ENCODE results near the gene KLF16.
A peak's percentile ranks its signal among the peaks of the same experiment; 100 is the strongest.

KLF16 gene

GRCh38 chr19:1855040-1855827 lies 8.1 kb downstream of the KLF16 start:
- peak; percentile 97 for DNase-seq (ENCODE audit: low spot score)

DNA sequence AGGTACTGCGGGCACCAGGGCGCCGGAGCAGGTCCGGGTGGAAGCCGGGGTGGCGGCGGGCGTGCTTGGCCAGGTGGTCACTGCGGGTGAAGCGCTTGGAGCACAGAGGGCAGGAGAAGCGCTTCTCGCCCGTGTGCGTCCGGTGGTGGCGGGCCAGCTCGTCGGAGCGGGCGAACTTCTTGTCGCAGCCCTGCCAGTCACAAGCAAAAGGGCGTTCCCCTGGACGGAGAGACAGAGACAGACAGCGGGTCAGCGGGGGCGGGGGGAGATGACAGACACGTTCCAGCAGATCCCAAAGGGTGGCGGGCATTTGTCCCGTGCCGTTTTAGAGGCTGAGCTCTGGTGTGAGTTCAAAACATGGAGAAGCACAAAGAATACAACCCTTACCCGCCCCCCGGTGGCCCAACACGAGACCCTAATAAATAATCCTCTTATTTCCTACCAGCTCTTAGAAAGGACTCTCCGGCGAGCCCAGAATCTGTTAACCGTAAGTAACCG lies 8.8 kb downstream of the KLF16 start:
- DNase-seq (ENCODE audit: low spot score), result no peak

- DNase-seq (ENCODE audit: low spot score), result no peak
These were observed 9.3 kb downstream of the KLF16 start for GRCh38 chr19:1854039-1854541.

DNA sequence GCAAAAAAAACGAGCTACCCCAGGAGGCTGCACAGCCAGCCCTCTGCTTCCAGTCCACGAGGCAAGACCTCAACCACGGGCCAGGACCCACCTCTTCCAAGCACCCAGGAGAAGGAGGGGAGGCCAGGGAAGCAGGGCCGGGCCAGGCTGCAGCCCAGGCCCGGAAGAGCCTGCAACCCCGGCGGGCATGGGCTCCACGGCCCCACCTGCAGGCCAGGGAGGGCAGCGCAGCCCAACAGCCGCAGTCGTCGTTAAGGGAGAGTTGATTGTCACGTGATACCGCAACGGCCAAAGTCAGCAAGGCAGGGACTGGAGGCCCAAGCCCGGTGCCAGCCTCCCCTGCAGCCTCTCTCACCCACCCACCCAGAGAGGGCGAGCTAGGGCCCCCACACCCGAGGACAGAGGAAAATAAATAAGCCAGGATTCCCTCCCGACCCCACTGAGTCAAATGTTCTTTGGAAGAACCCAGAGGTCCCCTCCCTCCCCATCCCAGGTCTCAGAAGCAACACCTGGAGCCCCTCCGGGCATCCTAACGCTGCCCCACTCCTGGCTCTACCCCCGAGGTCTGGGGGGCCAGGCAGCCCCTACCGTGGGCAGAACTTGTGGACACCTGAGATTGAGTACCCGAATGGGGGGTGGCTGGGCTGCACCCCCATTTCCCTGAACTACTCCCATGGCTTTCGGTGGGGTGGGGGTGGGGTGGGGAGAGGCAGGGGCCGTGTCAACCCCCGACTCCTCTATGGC lies 9.9 kb downstream of the KLF16 start:
- peak; percentile 91 for DNase-seq (ENCODE audit: low spot score)

DNA sequence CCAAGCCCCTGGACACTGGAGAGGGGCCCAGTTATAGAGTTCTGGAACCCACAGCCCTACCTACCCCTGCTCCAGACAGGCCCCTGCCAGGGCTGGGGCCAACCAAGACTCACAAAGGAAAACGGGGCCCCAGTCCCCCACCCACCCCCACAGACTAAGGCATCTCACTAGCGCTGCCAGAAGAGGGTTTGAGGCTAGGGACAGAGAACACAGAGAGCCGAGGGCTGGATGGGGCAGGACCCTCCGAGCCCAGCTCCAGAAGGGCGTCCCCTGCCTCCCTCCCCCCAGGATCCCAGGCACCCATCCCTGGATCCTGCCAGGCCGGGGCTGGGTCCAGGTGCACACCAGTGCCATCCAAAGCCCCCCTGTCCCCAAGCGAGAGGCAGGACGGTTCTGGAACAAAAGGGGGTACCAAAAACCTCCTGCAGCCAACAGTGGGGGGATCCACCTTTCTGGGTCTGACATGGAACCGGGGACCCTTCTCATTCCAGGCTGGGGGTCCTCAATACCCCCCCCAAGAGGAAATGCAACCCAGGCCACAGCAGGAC lies 10.7 kb downstream of the KLF16 start:
- DNase-seq (ENCODE audit: low spot score), result no peak

- no peak for DNase-seq (ENCODE audit: low spot score)
These were observed 11.5 kb downstream of the KLF16 start for GRCh38 chr19:1851654-1852580.

DNA sequence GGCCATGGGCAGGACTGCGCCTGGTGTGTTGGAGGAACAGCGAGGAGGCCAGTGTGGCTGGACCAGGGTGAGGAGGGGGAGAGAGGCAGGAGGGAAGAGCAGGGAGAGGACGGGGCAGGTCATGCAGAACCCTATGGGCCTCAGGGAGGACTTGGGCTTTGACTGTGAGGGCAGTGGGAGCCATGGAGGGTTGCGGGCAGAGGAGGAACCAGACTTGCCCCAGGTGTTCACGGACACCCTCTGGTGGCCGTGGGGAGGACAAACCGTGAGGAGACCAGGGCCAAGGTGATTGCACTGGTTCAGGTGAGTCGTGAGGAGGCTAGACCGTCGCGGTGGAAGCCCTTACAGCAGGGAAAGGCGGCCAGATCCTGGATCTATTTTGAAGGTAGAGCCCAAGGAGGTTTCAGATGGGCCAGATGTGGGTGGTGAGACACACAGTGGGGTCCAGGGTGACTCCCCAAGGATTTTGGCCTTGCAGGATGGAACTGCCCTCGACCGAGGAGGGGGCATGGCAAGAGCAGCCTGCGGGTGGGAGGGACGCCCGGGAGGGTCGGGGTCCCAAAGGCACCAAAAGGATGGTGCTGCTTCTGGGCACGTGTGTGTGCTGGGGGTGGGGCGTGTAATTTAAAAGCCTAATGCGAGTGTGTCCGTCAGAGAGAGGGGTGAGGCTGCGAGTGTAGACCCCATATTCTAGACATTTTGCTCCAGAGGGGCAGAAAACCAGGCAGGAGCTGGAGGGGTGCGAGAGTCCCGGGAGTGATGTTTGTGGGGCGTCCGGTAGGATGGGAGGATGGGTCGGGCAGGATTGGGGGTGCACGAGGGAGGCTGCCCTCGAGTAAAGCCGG lies 12.3 kb downstream of the KLF16 start:
- no peak for DNase-seq (ENCODE audit: low spot score)

DNA sequence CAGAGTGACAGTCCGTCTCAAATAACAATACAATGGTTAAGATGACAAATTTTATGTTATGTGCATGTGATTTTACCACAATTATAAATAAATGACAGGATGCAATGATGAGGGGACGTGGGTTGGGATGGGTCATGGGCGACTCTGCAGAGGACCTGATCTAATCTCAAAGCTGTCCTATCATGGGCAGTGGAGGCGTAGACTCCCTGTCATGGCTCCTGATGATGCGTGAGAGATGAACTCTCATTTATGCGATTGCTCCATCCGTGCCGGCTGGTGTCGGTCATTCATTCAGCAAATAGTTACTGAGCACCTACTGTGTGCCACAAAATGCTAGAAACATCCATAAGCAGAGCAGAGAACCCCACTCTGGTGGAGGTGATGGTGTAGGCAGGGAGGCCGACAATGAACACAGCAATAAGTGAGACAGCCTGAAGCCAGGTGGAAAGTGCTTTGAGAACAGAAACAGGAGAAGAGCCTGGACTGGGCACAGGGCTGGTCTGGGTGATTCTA lies 13.4 kb downstream of the KLF16 start:
- DNase-seq (ENCODE audit: low spot score), result no peak

- no peak for DNase-seq (ENCODE audit: low spot score)
These were observed 14.3 kb downstream of the KLF16 start for GRCh38 chr19:1849132-1849474.

DNA sequence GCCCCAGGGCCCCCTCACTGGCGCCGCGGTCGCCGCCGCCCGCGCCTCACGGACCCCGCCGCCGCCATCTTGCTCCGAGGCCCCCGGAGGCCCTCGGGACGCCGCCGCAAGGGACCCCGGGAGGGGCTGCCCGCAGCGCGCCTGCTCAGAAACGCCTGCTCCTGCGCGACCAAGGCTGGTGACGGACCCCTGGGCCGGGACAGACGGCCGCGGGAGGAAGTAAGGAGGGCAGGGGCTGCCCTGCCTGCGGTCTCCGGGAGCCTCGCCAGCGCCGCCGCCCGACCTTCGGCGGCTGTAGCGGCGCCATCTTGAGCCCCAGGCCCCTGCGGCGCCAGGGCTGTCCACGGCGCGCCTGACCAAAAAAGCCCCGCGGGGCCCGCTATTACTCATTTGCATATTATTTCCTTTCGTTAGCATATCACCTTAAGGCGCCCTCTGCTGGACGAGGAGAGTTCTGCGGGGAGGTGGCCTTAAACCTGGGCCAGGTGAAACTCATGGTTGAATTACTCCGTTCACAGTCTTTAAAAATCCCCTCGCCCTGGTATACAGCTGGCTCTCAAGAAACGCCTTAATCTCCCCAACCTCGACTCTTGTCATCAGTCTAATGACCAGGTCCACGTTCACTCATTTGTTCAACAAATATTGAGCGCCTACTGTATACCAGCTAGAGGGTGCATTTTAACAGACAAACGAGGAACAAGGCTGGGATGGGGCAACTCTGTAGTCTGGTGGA lies 14.8 kb downstream of the KLF16 start, which contains the start of gene REXO1:
TSS of gene REXO1 (minus strand) at position 85 of the 733 bp plus-strand sequence. CDS start 125 bp downstream, outside the sequence.
- peak; percentile 94 for DNase-seq (ENCODE audit: low spot score)

DNA sequence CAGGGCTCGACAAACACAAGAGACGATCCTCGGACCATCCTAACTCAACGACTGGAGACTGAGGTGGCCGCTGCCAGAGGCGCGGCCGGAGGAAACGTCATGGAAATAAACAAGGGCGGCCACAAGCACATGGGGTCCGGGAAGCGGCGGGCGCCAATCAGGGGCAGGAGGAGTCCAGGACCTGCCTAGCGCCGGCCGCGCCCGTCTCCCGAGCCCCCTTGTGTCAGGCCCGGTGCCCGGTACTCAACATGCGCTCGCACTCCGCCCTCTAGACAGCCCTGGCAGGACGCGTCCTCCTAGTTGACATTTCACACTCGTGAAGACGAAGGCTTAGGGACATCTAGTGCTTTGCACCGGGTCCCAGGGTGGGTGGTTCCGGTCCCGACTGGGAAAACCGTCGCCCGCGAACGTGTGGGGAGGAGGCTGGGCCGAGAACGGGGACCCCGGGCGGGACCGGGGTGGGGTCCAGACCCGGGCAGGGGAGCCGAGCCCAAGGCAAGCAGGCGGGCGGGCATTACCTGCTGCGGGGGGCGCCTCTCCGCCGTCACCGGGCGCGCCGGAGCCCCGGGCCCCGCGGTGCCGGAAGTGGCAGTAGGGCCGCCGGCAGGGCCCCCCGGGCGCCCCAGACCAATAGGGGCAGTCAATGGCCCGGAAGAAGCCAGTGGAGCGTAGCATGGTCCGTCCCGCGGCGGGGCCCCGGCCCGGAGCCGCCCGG lies 15.5 kb downstream of the KLF16 start:
- peak; percentile 57 for DNase-seq (ENCODE audit: low spot score)

GRCh38 chr19:1847348-1847683 lies 16.1 kb downstream of the KLF16 start:
- no peak for DNase-seq (ENCODE audit: low spot score)

DNA sequence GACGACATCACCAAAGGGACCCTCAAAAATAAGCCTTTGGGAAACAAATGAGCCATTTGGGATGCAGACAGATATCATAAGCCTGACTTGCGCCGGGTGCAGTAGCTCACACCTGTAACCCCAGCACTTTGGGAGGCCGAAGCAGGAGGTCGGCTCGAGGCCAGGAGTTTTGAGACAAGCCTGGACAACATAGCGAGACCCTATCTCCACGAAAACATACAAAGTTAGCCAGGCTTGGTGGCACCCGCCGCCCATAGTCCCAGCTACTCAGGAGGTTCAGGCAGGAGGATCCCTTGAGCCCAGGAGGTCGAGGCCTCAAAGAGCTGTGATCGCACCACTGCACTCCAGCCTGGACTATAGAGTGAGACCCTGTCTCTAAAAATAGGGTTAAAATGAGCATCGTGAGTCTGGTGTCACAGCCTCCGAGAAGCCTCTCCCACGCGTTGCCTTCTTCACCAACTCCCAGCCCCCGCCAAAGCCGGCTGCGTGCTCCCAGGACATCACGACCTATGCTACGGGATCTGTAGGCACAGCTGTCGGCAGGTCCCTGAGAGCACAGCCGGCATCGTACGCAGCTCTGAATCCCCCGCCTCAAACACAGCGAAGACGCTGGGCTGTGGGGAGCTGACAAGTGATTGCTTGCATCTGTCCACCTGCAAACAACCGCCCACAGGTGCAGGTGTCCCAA lies 16.7 kb downstream of the KLF16 start:
- no peak for DNase-seq (ENCODE audit: low spot score)

- DNase-seq (ENCODE audit: low spot score), result no peak
These were observed 17.7 kb downstream of the KLF16 start for GRCh38 chr19:1845642-1846041.

DNA sequence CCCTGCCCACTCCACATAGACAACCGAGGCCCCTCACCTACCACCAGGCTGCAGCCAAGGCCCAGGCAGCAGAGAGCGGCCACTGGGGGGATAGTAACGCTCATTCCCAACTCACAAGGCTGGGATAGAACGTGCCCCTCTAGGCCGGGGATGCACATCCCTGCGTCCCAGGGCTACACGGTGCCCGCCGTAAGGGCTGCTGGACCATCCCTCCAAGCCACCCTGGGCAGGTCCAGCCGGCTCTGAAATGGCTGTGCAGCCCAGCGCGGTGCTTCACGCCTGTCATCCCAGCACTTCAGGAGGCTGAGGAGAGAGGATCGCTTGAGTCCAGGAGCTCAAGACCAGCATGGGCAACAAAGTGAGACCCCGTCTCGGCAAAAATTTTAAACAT lies 18.3 kb downstream of the KLF16 start:
- DNase-seq (ENCODE audit: low spot score), result no peak

DNA sequence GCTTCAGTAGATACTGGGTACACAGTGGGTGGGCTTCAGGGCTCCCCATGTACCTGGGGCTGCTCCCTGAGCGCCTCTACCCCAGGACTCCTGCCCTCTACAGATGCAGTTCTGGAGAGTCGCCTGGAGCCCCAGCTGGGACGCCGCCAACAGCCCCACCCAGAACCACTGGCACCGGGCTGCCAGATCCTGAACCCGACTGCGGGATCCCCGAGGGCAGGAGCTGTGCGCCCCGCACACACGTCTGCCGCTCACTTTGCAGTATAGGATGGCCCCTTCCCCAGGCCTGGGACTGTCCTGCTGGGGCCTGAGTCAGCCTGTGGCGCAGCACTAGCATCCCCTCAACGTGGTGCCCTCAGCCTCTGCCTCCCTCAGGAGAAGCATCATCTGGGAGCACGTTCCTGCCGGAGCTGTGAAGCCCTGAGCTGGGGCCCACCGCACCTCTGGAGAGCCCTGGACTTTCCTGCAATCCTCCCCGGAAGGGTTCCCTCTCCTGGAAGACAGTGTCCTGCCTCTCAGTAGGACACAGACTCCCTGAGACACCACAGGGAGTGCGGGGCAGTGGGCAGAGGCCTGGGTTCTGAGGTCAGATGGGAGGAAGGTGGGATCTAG lies 18.8 kb downstream of the KLF16 start:
- no peak for DNase-seq (ENCODE audit: low spot score)

DNA sequence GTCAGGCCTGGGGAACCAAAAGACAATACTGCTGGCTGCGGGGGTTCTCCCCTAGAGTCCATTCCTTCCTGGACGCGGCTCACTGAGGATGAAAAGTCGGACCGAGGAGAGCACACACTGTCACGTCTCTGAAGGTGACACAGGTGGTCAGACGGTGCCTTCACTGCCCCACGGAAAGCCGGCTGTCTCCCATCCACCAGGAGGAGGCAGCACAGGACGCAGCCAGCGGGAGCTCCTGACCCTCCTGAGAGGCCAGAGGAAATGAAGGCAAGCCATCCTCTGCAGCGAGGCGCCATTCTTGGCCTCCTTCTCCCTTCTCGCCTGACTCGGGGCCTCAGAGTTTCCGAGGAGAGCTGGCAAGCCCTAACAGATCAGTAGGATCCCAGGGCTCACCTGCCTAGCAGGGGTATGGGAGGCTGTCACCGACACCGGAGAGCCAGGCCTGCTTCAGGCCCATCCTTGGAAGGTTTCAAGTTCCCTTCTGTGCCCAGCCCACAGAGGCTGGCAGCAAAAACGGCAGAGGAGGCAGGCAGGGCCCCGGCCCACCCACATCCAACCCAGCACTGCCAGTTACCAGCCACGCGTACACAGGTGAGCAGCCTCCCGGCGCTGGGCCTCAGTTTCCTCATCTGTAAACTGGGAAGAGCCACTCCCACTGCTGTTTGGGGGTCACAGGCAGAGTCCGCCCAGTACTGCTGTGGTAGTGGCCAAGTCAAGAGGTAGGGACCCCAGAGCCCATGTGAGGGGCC lies 19.6 kb downstream of the KLF16 start:
- no peak for DNase-seq (ENCODE audit: low spot score)

GRCh38 chr19:1843116-1843515 lies 20.3 kb downstream of the KLF16 start:
- no peak for DNase-seq (ENCODE audit: low spot score)
